T-cell (primary cell): ENCODE results near the gene NRROS. TPM values are rescaled to one million over a fixed set of nuclear protein-coding genes. Genes with fewer than 3 reads are reported as not detected.
"Not testable (repeated sequence)": the region's sequence is repeated elsewhere in the genome, so short reads cannot be mapped to it uniquely, and the experiment has no call there.

ENCODE experiments used
- ATAC-seq, 4 experiments: fragments of 200-7000 bp in 3 of 4; fragments of 150-1000 bp in 1 of 4; cut with Tn5 transposase; replicated peaks in 1 of 4; 1 replicate in 3 of 4; 2 replicates in 1 of 4; pipeline ENCODE4 v1.10.0; 2021; ENCODE audit warnings: moderate library complexity in 3 of 4, mild to moderate bottlenecking in 2 of 4, moderate number of reproducible peaks in 1 of 4
- CTCF ChIA-PET, 2 donors: fragments of 300-600 bp; sonication (Branson Sonifier 250); formaldehyde crosslinking; loops; one replicate each; lab custom pipeline; 2022; ENCODE audit warnings: antibody characterized with exemption in 2 of 2; lab: Charles Lee
- POLR2A ChIA-PET, 2 donors: fragments of 300-600 bp; sonication (Branson Sonifier 250); formaldehyde crosslinking; loops; one replicate each; lab custom pipeline; 2022; ENCODE audit warnings: antibody characterized with exemption in 2 of 2; lab: Charles Lee
- DNase-seq, 35 experiments: peaks; one replicate each; pipeline versions ENCODE4 v3.0.0 to v3.0.0-alpha.2; 2013 to 2023
- H3K27ac ChIP-seq: one replicate; pipeline ENCODE4 v1.5.1; 2013; ENCODE audit warnings: low read length
- H3K27me3 ChIP-seq, 2 experiments: replicated peaks in 1 of 2; 1 replicate in 1 of 2; 2 replicates in 1 of 2; pipeline versions ENCODE4 v1.6.1 to v1.7.0; 2013; ENCODE audit warnings: low read length in 1 of 2, mixed read lengths in 1 of 2; ENCODE audit not compliant: control insufficient read depth in 2 of 2, insufficient read depth in 2 of 2; ENCODE audit errors: extremely low read depth in 1 of 2
- H3K36me3 ChIP-seq, 2 donors: 1 replicate in 1 of 2; 2 replicates in 1 of 2; pipeline versions ENCODE4 v1.6.1 to v1.7.0; 2013; ENCODE audit warnings: low read length in 1 of 2; ENCODE audit not compliant: control insufficient read depth in 2 of 2, insufficient read depth in 1 of 2; ENCODE audit errors: extremely low read depth in 1 of 2
- H3K4me1 ChIP-seq, 2 experiments: 1 replicate in 1 of 2; 2 replicates in 1 of 2; pipeline versions ENCODE4 v1.6.1 to v1.7.0; 2013; ENCODE audit warnings: low read length in 2 of 2, mixed read lengths in 1 of 2; ENCODE audit not compliant: insufficient read depth in 2 of 2, control insufficient read depth in 1 of 2; ENCODE audit errors: extremely low read depth in 1 of 2
- H3K4me3 ChIP-seq, 2 donors: 1 replicate in 1 of 2; 2 replicates in 1 of 2; pipeline versions ENCODE4 v1.5.1 to v1.7.0; 2013; ENCODE audit warnings: mild to moderate bottlenecking in 2 of 2, low read length in 1 of 2, moderate library complexity in 1 of 2; ENCODE audit not compliant: control insufficient read depth in 1 of 2; ENCODE audit errors: extremely low read depth in 1 of 2
- H3K9me3 ChIP-seq: 2 replicates; pipeline ENCODE4 v1.7.0; 2013
- H3K27ac Mint-ChIP-seq, 2 donors: one replicate each; pipeline ENCODE4 v1.8.0; 2020 to 2021; ENCODE audit warnings: mild to moderate bottlenecking in 2 of 2, mixed read lengths in 2 of 2
- H3K27me3 Mint-ChIP-seq, 2 donors: one replicate each; pipeline ENCODE4 v1.8.0; 2021 to 2022; ENCODE audit warnings: mixed read lengths in 2 of 2
- H3K36me3 Mint-ChIP-seq: one replicate; pipeline ENCODE4 v1.8.0; 2021; ENCODE audit warnings: mixed read lengths
- H3K4me1 Mint-ChIP-seq, 3 donors: one replicate each; pipeline ENCODE4 v1.8.0; 2020 to 2022; ENCODE audit warnings: mixed read lengths in 3 of 3, mild to moderate bottlenecking in 1 of 3
- H3K4me3 Mint-ChIP-seq, 3 donors: one replicate each; pipeline ENCODE4 v1.8.0; 2020 to 2022; ENCODE audit warnings: mild to moderate bottlenecking in 3 of 3, mixed read lengths in 3 of 3, moderate library complexity in 3 of 3
- H3K9me3 Mint-ChIP-seq, 3 donors: one replicate each; pipeline ENCODE4 v1.8.0; 2020 to 2022; ENCODE audit warnings: mixed read lengths in 3 of 3
- WGBS: methylation state at CpG from one replicate; pipeline ENCODE4 v1.1.5; 2013; ENCODE audit warnings: missing lambda C conversion rate; ENCODE audit not compliant: insufficient coverage; 5-methylcytosine and 5-hydroxymethylcytosine counted together
- total RNA-seq, 35 experiments: library from RNA in 6 of 35; stranded (reverse) in 6 of 35; fragments of 120-200 nt in 1 of 35; gene quantifications; one replicate each; pipeline versions ENCODE4 v1.2.1 to v1.2.4 and lab custom pipeline; 2013 to 2026

Gene NRROS
- total RNA-seq, 5 donors from 2014 or later (not counting 1 experiment from before 2014, with no cell fraction given), result 7.6 to 16.8 (median 15.6) TPM

DNA sequence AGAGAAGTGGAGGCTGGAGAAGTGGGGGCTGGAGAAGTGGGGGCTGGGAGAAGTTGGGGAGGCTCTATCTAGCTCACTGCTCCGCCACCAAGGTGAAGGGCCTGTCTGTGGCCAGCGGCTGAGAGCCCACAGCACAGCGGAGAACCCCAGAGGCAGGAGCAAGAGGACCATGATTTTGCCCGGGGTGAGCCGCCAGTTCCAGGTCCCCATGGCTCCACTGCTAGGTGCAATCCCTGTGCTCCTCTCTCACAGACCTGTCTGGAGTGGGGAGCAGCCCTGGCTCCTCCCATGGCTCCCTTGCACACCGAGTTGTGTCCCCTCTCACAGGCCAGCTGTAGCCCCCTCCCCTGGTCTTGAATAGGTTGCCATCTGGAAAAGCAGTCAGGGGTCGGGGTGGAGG is 4.7 kb upstream of the NRROS start:
- H3K9me3 ChIP-seq, result no peaks in the 10 kb centered on the region
- no peaks in the 10 kb centered on the region for H3K27me3 Mint-ChIP-seq
- H3K27me3 ChIP-seq, result no peaks in the 10 kb centered on the region
- H3K4me3 ChIP-seq, result no peak overlapping the region
- H3K36me3 ChIP-seq, result no peaks in the 10 kb centered on the region
- WGBS, result 85% methylated on average over 5 of the region's 7 CpGs
- no peak overlapping the region for H3K4me3 Mint-ChIP-seq
- no peak for ATAC-seq
- POLR2A ChIA-PET, result interaction anchor here in 1 of 2 donors (0.6 kb wide), 1 partner anchor 43 kb away, joined by 4 read pairs; no protein-coding TSS in a partner anchor
- peak overlapping the region; percentile 27 to 82 for H3K27ac Mint-ChIP-seq
- no peak overlapping the region for H3K27ac ChIP-seq
- H3K9me3 Mint-ChIP-seq, result no peaks in the 10 kb centered on the region
- peaks cover 30 to 72% of the 10 kb centered on the region in 2 experiments for H3K4me1 ChIP-seq
- H3K4me1 Mint-ChIP-seq, result peaks cover 66 to 77% (median 74%) of the 10 kb centered on the region in 3 donors
- H3K36me3 Mint-ChIP-seq, result no peaks in the 10 kb centered on the region
- no peak for DNase-seq
- CTCF ChIA-PET, result no interaction called here

DNA sequence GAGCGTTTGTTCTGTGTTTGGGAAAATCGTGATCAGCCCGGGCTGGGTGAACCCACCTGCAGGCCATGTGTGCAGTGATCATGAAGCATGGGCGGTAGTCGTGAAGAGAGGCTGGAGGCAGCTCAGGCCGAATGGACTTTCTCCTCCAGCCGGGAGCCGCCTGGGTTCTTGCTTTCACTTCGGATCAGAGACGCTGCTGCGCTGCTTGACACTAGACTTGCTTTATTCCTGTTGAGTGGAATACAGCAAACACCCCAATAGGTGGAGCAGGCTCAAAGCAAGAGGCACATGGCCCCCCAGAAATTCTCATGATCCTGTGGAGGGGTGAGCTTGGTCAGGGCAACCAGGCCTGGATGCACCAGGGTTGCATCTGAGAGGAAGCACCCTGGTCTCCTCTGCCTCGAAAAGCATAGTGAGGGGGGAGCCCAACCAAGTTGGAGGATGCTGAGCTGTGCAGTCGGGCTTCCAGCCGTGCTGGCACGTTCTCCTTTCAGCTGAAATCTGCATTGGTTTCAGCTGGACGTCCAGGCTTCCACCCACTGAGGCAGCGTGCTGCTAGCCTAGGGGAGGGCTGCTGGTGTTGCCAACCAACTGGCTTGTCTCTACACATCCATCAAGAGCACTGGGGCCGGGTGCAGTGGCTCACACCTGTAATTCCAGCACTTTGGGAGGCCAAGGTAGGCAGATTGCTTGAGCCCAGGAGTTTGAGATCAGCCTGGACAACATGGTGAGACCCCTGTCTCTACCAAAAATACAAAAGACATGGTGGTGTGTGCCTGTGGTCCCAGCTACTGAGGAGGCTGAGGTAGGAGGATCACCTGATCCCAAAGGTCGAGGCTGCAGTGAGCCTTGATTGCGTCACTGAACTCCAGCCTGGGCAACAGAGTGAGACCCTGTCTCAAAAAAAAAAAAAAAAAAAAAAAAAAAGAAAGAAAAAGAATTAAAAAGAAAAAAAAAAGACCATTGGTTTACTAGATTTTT is 2.8 kb upstream of the NRROS start:
- CTCF ChIA-PET, result interaction anchor here in 1 of 2 donors (0.7 kb wide), 2 partner anchors 24 to 27 kb away, joined by 3 to 5 read pairs; no protein-coding TSS in a partner anchor
- POLR2A ChIA-PET, result interaction anchor here (0.6 to 0.7 kb wide), 2 partner anchors 8 to 1573 kb away, joined by 5 to 7 read pairs; no protein-coding TSS in a partner anchor
- Histone ChIP-seq H3K9me3 (no peaks in the 10 kb centered on the region), H3K4me1 (peaks cover 23 to 71% of the 10 kb centered on the region in 2 experiments), H3K4me3 (no peak overlapping the region), H3K27ac (no peak overlapping the region), H3K36me3 (no peaks in the 10 kb centered on the region), H3K27me3 (no peaks in the 10 kb centered on the region)
- DNase-seq, result no peak
- H3K36me3 Mint-ChIP-seq, result no peaks in the 10 kb centered on the region
- no peaks in the 10 kb centered on the region for H3K27me3 Mint-ChIP-seq
- H3K27ac Mint-ChIP-seq, result peak overlapping the region; percentile 27 to 82
- 82% methylated on average over 17 of the region's 20 CpGs for WGBS
- no peaks in the 10 kb centered on the region for H3K9me3 Mint-ChIP-seq
- no peak for ATAC-seq
- peak overlapping the region in 2 of 3 donors; percentile 13 to 22 for H3K4me3 Mint-ChIP-seq
- peaks cover 66 to 77% (median 73%) of the 10 kb centered on the region in 3 donors for H3K4me1 Mint-ChIP-seq

DNA sequence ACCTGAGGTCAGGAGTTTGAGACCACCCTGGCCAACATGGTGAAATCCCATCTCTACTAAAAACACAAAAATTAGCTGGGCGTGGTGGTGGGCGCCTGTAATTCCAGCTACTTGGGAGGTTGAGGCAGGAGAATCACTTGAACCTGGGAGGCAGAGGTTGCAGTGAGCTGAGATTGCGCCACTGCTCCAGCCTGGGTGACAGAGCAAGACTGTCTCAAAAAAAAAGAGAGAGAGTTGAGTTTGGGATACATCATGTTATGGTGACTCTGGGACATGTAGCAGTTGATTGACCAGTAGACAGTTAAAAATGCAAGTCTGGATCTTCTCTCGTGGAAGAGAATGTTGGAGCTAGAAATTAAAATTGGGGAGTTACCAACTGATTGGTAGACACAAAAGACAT is 1.6 kb upstream of the NRROS start:
- H3K36me3 ChIP-seq, ATAC-seq: not testable (repeated sequence)
- CTCF ChIA-PET, result interaction anchor here in 1 of 2 donors (1.2 kb wide), 1 partner anchor 28 kb away, joined by 3 read pairs; no protein-coding TSS in a partner anchor

DNA sequence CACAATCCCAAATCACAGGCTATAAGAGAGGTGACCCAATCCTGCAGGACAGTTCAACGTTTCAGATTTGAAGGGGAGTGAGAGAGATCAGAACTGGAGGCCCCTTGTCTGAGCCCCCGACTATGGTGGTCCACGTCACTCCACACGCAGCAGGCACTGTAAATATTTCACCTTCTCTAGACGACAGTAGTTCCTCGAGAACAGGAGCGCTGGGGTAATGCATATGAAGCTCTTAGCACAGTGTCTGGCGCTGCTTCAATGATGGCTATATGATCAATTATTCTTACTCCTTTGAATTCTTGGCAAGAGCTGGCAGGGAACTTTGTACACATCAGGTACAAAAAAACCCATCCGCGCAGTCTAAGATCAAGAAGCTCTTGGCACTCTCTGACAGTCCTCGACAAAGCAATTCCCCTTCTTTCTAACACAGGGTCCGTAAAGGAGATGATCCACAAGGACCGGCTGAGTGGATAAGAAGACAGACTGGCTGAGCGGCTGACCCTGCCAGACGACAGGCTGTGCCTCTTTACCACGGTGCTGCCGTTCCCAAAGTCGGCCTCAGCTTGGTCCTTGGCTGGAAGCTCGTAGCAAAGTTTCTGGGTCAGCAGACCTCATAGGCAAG is 522 bp upstream of the NRROS start:
- H3K4me3 ChIP-seq, result peak overlapping the region; percentile 62 to 93
- H3K9me3 Mint-ChIP-seq, result no peaks in the 10 kb centered on the region
- H3K27ac Mint-ChIP-seq, result peak overlapping the region; percentile 93 to 96
- ChIA-PET POLR2A (interaction anchor here in 1 of 2 donors (0.7 kb wide), 1 partner anchor 10 kb away, joined by 3 read pairs; no protein-coding TSS in a partner anchor), CTCF (interaction anchor here (0.6 to 1.5 kb wide), 5 partner anchors 9 to 125 kb away, joined by 3 to 5 read pairs (median 3); no protein-coding TSS in a partner anchor)
- DNase-seq, result peak in 2 of 35 experiments; percentile 26 to 39
- H3K36me3 Mint-ChIP-seq, result peaks cover 6% of the 10 kb centered on the region
- H3K4me1 ChIP-seq, result peaks cover 24 to 70% of the 10 kb centered on the region in 2 experiments
- H3K4me1 Mint-ChIP-seq, result peaks cover 73 to 82% (median 77%) of the 10 kb centered on the region in 3 donors
- peak overlapping the region; percentile 79 for H3K27ac ChIP-seq
- H3K27me3 Mint-ChIP-seq, result no peaks in the 10 kb centered on the region
- no peaks in the 10 kb centered on the region for H3K27me3 ChIP-seq
- H3K9me3 ChIP-seq, result no peaks in the 10 kb centered on the region
- peak; percentile 5 to 18 (median 10) for ATAC-seq
- H3K36me3 ChIP-seq, result peaks cover 0 to 6% of the 10 kb centered on the region in 2 donors
- H3K4me3 Mint-ChIP-seq, result peak overlapping the region; percentile 84 to 86 (median 85)
- 42% methylated on average over 16 of the region's 19 CpGs for WGBS

More for the DNA sequence above, 1.6 kb upstream of the NRROS start:
- WGBS, result 97% methylated on average over 2 of the region's 4 CpGs
- POLR2A ChIA-PET, H3K27me3 Mint-ChIP-seq, H3K4me3 ChIP-seq, DNase-seq, H3K36me3 Mint-ChIP-seq, H3K9me3 ChIP-seq, H3K9me3 Mint-ChIP-seq, H3K27ac ChIP-seq, H3K27me3 ChIP-seq: not testable (repeated sequence)
- H3K4me1 ChIP-seq, result peaks cover 26 to 70% of the 10 kb centered on the region in 2 experiments
- peak overlapping the region; percentile 84 to 94 for H3K27ac Mint-ChIP-seq
- peaks cover 70 to 82% (median 76%) of the 10 kb centered on the region in 3 donors for H3K4me1 Mint-ChIP-seq
- H3K4me3 Mint-ChIP-seq, result peak overlapping the region; percentile 3 to 86 (median 56)

DNA sequence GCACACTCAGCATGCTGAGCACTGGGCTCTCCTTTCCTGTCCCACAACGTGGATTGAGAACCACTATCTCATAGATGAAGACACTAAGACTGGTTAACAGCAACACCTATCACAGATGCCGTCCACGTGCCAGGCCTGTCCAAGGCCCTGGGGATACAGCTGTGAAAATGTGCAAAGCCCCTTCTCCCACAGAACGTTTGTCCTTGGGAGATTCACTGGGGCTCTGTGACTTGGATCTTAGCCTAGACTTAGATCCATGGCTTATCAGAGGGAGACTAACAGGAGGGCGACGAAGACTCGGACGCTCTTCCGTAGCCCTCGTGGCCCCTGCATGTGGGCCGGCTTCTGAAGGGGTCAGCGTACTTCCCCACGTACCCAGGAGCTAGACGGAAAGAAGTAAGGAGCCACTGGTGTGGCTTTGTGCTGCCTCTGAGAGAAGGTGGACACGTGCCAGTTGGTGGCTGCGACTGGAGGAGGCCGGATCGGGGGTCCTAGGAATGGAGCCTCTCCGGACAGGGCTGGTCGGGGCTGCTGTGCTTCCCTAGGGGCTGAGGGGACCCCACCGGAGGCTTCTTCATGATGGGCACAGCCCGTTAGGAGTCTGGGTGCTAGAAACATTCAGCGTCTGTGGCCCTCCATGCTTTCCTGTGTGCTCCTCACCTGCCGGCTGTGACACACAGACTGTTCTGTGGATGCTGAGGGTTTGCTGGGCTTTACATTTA is 964 bp downstream of the NRROS start:
- CTCF ChIA-PET, result interaction anchor here (0.6 to 1.5 kb wide), 6 partner anchors 8 to 99 kb away, joined by 3 to 5 read pairs (median 4); partner anchors contain the start of gene PAK2 (in 1 of the 2)
- DNase-seq, result peak in 6 of 35 experiments; percentile 20 to 39 (median 28)
- H3K9me3 ChIP-seq, result no peaks in the 10 kb centered on the region
- peak overlapping the region; percentile 71 for H3K27ac ChIP-seq
- Mint-ChIP-seq H3K27ac (peak overlapping the region; percentile 87 to 96), H3K36me3 (peaks cover 6% of the 10 kb centered on the region), H3K27me3 (no peaks in the 10 kb centered on the region), H3K4me3 (peak overlapping the region; percentile 84 to 86 (median 85)), H3K9me3 (no peaks in the 10 kb centered on the region), H3K4me1 (peaks cover 80 to 86% (median 84%) of the 10 kb centered on the region in 3 donors)
- H3K4me3 ChIP-seq, result peak overlapping the region; percentile 92 to 93
- peak; percentile 24 to 38 (median 28) for ATAC-seq
- 11% methylated on average over 21 of the region's 24 CpGs for WGBS
- H3K36me3 ChIP-seq, result peaks cover 5 to 12% of the 10 kb centered on the region in 2 donors
- H3K4me1 ChIP-seq, result peaks cover 22 to 74% of the 10 kb centered on the region in 2 experiments
- no peaks in the 10 kb centered on the region for H3K27me3 ChIP-seq
- POLR2A ChIA-PET, result interaction anchor here (0.5 to 1.5 kb wide), 2 partner anchors 9 to 73 kb away, joined by 3 read pairs; no protein-coding TSS in a partner anchor
